Activated CD4-positive, alpha-beta memory T cell treated with anti-CD3 and anti-CD28 coated beads, Interleukin-2, amount 10 ng/mL, durations not matched to agents 7 days and 5 days (primary cell): ENCODE results near the gene SLC9A4. TPM values are rescaled to one million over a fixed set of nuclear protein-coding genes. Genes with fewer than 3 reads are reported as not detected.
A peak's percentile ranks its signal among the peaks of the same experiment; 100 is the strongest.

Source experiments
- CTCF ChIA-PET: fragments of 350-600 bp; sonication (Branson Sonifier 250); formaldehyde crosslinking; loops from one replicate; lab custom pipeline; 2021; ENCODE audit warnings: antibody characterized with exemption, inconsistent platforms; lab: Charles Lee
- POLR2A ChIA-PET: fragments of 350-600 bp; sonication (Branson Sonifier 250); formaldehyde crosslinking; loops from one replicate; lab custom pipeline; 2021; ENCODE audit warnings: antibody characterized with exemption; lab: Charles Lee
- DNase-seq: peaks from one replicate; pipeline ENCODE4 v3.0.0-alpha.2; 2020
- H3K27ac Mint-ChIP-seq: one replicate; pipeline ENCODE4 v1.8.0; 2021; ENCODE audit warnings: mild to moderate bottlenecking, mixed read lengths
- H3K27me3 Mint-ChIP-seq: one replicate; pipeline ENCODE4 v1.8.0; 2021; ENCODE audit warnings: mixed read lengths
- H3K36me3 Mint-ChIP-seq: one replicate; pipeline ENCODE4 v1.8.0; 2021; ENCODE audit warnings: low read depth, mixed read lengths
- H3K4me1 Mint-ChIP-seq: one replicate; pipeline ENCODE4 v1.8.0; 2021; ENCODE audit warnings: mixed read lengths
- H3K4me3 Mint-ChIP-seq: one replicate; pipeline ENCODE4 v1.8.0; 2021; ENCODE audit warnings: mild to moderate bottlenecking, mixed read lengths
- H3K9me3 Mint-ChIP-seq: one replicate; pipeline ENCODE4 v1.8.0; 2021; ENCODE audit warnings: mixed read lengths
- total RNA-seq, 2 experiments: library from RNA; stranded (reverse); gene quantifications; one replicate each; pipeline ENCODE4 v1.2.3, GENCODE V29; 2021

Gene SLC9A4
- total RNA-seq, 2 experiments from 2014 or later, result 0.10 to 0.15 TPM

DNA sequence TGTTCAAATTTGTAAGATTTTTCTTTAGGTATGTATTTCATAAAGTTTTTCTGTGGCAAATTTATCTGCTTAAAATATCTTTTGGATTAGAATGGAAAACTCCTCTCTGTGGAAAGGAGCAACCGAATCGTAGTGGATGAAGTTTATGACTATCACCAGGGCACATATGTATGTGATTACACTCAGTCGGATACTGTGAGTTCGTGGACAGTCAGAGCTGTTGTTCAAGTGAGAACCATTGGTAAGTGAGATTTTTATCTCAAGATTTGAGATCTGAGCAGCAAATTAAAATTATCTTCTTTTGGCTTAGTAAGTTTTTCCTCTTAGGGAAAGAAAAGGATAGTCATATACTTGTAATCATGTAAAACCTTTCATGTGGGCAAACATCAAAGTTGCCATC lies 35.9 kb upstream of the SLC9A4 start:
- CTCF ChIA-PET, result interaction anchor here (1.6 kb wide), 1 partner anchor 431 kb away, joined by 3 read pairs; no protein-coding TSS in a partner anchor
- H3K4me3 Mint-ChIP-seq, result no peak overlapping the region
- no peak overlapping the region for H3K27ac Mint-ChIP-seq
- H3K27me3 Mint-ChIP-seq, result no peaks in the 10 kb centered on the region
- H3K9me3 Mint-ChIP-seq, result peaks cover 4% of the 10 kb centered on the region
- peaks cover 8% of the 10 kb centered on the region for H3K36me3 Mint-ChIP-seq
- H3K4me1 Mint-ChIP-seq, result peaks cover 24% of the 10 kb centered on the region
- POLR2A ChIA-PET, result no interaction called here
- no peak for DNase-seq

DNA sequence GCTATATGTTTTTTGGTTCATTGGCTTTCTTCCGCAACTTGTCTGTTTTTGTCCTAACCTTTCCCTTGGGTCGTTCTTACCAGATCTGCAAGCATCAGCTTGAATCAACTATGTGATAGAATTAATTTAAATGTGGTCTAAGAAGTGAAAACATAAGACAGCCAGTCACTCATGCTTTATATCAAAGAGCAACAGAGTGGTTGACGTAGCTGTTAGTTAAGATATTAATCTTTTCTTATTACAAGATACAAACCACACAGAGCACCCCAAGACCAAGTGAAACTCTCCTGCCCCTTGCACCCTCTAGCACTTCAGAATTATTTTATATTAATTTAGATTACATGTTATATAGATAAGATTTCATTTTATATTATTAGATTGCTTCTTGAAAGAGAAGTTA lies 34.9 kb upstream of the SLC9A4 start:
- no peaks in the 10 kb centered on the region for H3K9me3 Mint-ChIP-seq
- H3K27ac Mint-ChIP-seq, result no peak overlapping the region
- H3K4me3 Mint-ChIP-seq, result no peak overlapping the region
- POLR2A ChIA-PET, result no interaction called here
- H3K27me3 Mint-ChIP-seq, result no peaks in the 10 kb centered on the region
- DNase-seq, result no peak
- H3K4me1 Mint-ChIP-seq, result peaks cover 26% of the 10 kb centered on the region
- CTCF ChIA-PET, result interaction anchor here (1.0 kb wide), 1 partner anchor 11 kb away, joined by 3 read pairs; no protein-coding TSS in a partner anchor
- H3K36me3 Mint-ChIP-seq, result peaks cover 4% of the 10 kb centered on the region

DNA sequence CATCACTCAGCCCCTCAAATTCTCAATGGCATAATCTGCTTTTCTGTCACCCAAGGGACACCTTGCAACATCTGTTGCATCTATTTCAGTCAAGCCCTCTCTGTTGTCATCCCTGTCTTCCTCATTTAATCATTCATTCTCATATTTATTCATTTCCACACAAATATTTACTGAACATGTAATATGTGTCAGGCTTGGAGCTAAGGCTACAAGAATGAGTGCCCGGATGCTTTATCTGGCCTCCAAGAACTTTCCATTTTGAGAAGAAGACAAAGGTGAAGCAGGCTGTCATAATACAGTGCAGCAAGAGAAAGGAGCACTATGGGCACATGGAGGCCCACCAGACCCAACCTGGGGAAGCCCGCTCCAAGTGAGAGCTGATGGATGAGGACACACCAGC lies 34.4 kb upstream of the SLC9A4 start:
- Mint-ChIP-seq H3K9me3 (no peaks in the 10 kb centered on the region), H3K4me3 (no peak overlapping the region), H3K27ac (no peak overlapping the region), H3K27me3 (no peaks in the 10 kb centered on the region), H3K4me1 (peaks cover 30% of the 10 kb centered on the region), H3K36me3 (peaks cover 4% of the 10 kb centered on the region)
- POLR2A ChIA-PET, result no interaction called here
- CTCF ChIA-PET, result interaction anchor here (1.0 kb wide), 2 partner anchors 11 to 418 kb away, joined by 3 to 4 read pairs; no protein-coding TSS in a partner anchor
- DNase-seq, result no peak

DNA sequence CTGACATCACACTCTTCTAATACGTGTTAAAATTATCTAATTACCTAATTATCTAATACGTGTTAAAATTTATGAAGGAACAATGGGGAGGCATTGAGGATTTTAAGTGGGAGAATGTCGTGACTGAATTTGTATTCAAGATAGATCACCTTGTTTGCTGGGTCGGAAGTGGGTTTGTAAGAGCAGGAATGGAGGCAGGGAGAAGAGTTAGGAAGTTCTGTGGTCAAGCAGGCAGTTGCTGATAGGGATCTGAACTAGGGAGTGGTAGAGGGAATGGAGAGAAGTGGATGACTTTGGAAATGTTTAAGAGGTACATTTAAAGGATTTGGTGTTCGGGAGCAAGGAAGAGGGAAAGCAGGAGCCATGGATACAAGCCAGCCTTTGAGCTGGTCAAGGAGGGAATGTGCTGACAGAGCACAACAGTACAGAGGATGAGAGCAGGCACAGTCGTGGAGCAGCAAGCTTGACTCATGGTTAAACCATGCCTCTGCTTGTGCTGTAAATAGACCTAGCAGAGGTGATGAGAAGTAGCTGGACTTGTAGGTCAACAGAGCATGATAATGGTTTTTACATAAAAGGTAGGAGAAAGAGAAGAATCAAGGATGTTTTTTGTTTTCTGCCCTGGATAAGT lies 33.8 kb upstream of the SLC9A4 start:
- H3K4me1 Mint-ChIP-seq, result peaks cover 30% of the 10 kb centered on the region
- CTCF ChIA-PET, result interaction anchor here (1.0 kb wide), 1 partner anchor 419 kb away, joined by 4 read pairs; no protein-coding TSS in a partner anchor
- H3K27ac Mint-ChIP-seq, result no peak overlapping the region
- no peaks in the 10 kb centered on the region for H3K9me3 Mint-ChIP-seq
- H3K27me3 Mint-ChIP-seq, result no peaks in the 10 kb centered on the region
- POLR2A ChIA-PET, result no interaction called here
- DNase-seq, result no peak
- H3K36me3 Mint-ChIP-seq, result peaks cover 4% of the 10 kb centered on the region
- no peak overlapping the region for H3K4me3 Mint-ChIP-seq

DNA sequence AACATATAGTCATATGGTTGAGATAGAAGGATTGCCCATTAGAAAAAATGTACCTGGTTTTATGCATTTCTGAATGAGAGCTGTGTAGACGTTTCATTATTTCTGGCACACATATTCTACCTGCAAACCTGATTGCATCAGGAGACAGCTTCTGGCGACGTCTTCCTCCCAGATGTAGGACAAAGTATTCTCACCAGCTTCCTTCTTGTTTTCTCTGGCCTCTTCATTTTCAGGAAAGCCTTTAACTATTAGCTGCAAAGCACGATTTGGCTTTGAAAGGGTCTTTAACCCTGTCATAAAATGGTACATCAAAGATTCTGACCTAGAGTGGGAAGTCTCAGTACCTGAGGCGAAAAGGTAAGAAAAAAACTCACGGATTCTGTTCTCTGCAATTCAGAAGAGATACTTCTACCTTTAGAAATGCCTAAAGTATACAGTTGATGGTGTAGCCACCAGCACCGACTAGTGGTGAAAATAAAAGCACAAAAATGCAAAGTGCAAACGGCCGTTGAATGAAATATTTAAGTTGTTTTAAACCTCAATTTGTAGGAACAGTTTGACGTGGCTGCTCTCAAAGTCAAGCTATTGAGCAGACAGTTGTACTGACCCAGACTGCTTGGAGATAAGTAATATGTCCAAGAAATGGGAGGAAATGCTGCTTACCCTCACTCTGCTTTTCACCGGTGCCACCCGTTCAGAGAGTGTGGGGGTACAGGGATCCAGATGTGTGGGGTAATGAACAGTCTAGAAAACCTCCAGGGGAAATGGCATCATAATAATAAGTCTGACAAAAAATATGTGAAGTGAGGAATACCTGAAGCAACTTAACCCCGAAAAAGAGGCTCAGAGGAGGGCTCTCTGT lies 29.8 kb upstream of the SLC9A4 start:
- Mint-ChIP-seq H3K4me1 (peaks cover 11% of the 10 kb centered on the region), H3K9me3 (no peaks in the 10 kb centered on the region), H3K36me3 (no peaks in the 10 kb centered on the region), H3K27ac (no peak overlapping the region), H3K27me3 (no peaks in the 10 kb centered on the region), H3K4me3 (no peak overlapping the region)
- DNase-seq, result peak; percentile 53
- POLR2A ChIA-PET, result interaction anchor here (1.1 to 1.7 kb wide), 3 partner anchors 85 to 204 kb away, joined by 3 to 11 read pairs (median 5); no protein-coding TSS in a partner anchor
- CTCF ChIA-PET, result interaction anchor here (0.5 to 3.1 kb wide), 31 partner anchors 9 to 559 kb away, joined by 3 to 46 read pairs (median 4); partner anchors contain the start of gene IL18R1

DNA sequence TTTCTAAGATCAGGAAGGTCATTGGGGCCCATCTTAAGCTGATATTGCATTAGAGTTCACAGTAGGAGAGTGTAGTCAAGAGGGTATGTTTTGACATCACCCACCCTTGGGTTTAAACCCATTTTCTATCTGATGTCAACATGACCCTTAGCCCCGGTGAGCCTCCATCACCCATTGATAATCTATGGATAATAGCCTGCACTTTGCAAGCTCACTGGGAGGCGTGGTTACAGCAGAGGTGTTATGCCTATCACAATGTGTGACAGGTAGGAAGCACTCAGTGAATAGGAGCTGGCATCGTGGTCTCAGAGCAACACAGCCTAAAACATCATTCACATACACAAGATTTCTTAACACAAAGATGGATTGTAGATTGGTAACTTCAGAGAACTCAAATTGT lies 28.8 kb upstream of the SLC9A4 start:
- H3K9me3 Mint-ChIP-seq, result no peaks in the 10 kb centered on the region
- H3K36me3 Mint-ChIP-seq, result no peaks in the 10 kb centered on the region
- CTCF ChIA-PET, result interaction anchor here (0.9 to 3.1 kb wide), 19 partner anchors 8 to 560 kb away, joined by 3 to 46 read pairs (median 7); partner anchors contain the start of gene IL18R1
- DNase-seq, result no peak
- no peaks in the 10 kb centered on the region for H3K27me3 Mint-ChIP-seq
- no peak overlapping the region for H3K27ac Mint-ChIP-seq
- POLR2A ChIA-PET, result interaction anchor here (1.1 to 1.7 kb wide), 2 partner anchors 86 to 205 kb away, joined by 3 to 11 read pairs; no protein-coding TSS in a partner anchor
- H3K4me1 Mint-ChIP-seq, result peaks cover 11% of the 10 kb centered on the region
- no peak overlapping the region for H3K4me3 Mint-ChIP-seq

DNA sequence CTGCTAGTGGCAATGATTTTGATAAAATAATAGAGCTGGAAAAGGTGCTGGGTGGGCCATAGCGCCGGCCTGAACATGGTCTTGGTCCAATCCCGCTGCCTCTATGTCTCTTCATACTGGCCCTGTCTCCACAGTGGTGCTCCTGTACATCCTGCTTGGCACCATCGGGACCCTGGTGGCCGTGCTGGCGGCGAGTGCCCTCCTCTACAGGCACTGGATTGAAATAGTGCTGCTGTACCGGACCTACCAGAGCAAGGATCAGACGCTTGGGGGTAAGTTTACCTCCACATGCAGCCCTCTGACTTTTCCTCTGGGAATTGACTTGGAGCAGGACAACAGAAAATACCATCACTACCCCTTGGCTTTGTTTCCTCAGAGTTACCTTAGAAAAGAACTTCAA lies 26.1 kb upstream of the SLC9A4 start:
- no peak for DNase-seq
- H3K27ac Mint-ChIP-seq, result no peak overlapping the region
- CTCF ChIA-PET, result interaction anchor here (0.9 to 5.1 kb wide), 5 partner anchors 88 to 563 kb away, joined by 3 to 26 read pairs (median 6); partner anchors contain the start of gene IL18R1
- no peak overlapping the region for H3K4me3 Mint-ChIP-seq
- no peaks in the 10 kb centered on the region for H3K36me3 Mint-ChIP-seq
- H3K27me3 Mint-ChIP-seq, result no peaks in the 10 kb centered on the region
- no peaks in the 10 kb centered on the region for H3K9me3 Mint-ChIP-seq
- H3K4me1 Mint-ChIP-seq, result peaks cover 11% of the 10 kb centered on the region
- POLR2A ChIA-PET, result no interaction called here

DNA sequence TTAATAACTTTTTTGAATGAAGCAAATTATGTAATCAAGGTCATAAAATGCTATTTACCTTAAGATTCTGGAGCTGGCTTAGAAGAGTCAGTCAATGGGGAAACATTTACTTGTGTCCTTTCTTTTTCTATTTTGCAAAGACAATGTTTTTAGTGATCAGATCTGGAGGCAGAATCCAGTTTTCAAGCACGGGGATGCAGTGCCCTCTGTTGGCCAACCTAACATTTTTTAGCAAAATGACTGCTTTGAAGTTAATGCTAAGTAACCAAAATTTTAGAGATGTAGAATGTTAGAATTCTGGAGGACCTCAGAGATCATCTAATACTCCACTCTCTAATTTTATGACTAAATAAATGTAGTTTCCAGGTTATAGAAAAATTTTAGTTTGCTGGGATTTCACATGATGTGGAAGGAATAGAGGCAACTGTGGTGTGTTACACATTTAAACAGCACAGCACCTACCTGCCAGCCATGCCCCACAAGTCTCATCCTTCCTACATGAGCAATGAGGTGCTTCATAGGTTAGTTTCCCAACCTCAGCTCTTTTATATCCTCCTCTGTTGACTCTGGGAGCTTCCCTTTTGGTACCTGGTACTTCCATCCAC lies 23.6 kb upstream of the SLC9A4 start:
- Mint-ChIP-seq H3K4me3 (no peak overlapping the region), H3K27ac (no peak overlapping the region), H3K9me3 (no peaks in the 10 kb centered on the region), H3K4me1 (no peaks in the 10 kb centered on the region), H3K36me3 (no peaks in the 10 kb centered on the region), H3K27me3 (no peaks in the 10 kb centered on the region)
- ChIA-PET POLR2A (interaction anchor here (0.7 kb wide), 1 partner anchor 580 kb away, joined by 3 read pairs; no protein-coding TSS in a partner anchor), CTCF (interaction anchor here (0.8 to 5.1 kb wide), 8 partner anchors 11 to 456 kb away, joined by 3 to 26 read pairs (median 4); no protein-coding TSS in a partner anchor)
- DNase-seq, result peak; percentile 74

DNA sequence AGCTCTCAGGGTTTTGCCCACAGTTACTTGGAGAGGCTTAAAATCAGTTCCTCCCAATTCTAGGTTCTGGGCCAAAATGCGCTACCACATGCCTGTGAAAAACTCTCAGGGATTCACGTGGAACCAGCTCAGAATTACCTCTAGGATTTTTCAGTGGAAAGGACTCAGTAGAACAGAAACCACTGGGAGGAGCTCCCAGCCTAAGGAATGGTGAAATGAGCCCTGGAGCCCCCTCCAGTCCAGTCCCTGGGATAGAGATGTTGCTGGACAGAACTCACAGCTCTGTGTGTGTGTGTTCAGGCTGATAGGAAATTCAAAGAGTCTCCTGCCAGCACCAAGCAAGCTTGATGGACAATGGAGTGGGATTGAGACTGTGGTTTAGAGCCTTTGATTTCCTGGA lies 21.1 kb upstream of the SLC9A4 start:
- CTCF ChIA-PET, result interaction anchor here (0.7 to 1.9 kb wide), 5 partner anchors 8 to 568 kb away, joined by 3 to 9 read pairs (median 3); no protein-coding TSS in a partner anchor
- Mint-ChIP-seq H3K36me3 (no peaks in the 10 kb centered on the region), H3K27ac (no peak overlapping the region), H3K9me3 (no peaks in the 10 kb centered on the region), H3K27me3 (peaks cover under 1% of the 10 kb centered on the region), H3K4me1 (no peaks in the 10 kb centered on the region), H3K4me3 (no peak overlapping the region)
- POLR2A ChIA-PET, result no interaction called here
- DNase-seq, result no peak

DNA sequence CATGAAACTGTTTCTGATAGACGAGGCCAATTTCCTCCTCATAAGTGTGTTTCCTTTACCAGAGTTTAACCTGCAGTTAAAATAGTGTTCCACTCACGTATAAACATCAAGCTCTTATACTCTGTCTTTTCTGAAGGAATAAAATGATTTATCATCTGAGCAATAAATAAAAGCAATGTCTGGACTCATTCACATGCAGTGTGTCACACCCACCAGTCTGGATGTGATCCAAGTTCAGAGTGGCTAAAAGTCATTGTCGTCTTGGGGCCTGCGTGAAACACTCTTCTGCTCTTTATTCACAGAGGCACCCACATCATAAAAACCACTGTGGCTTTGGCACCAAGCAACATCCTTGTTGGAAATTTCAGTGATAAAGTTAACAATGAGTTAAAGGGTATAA lies 19.5 kb upstream of the SLC9A4 start:
- no peaks in the 10 kb centered on the region for H3K4me1 Mint-ChIP-seq
- H3K27ac Mint-ChIP-seq, result no peak overlapping the region
- DNase-seq, result no peak
- H3K9me3 Mint-ChIP-seq, result no peaks in the 10 kb centered on the region
- ChIA-PET POLR2A (no interaction called here), CTCF (interaction anchor here (0.9 to 1.9 kb wide), 3 partner anchors 10 to 433 kb away, joined by 3 to 5 read pairs (median 3); no protein-coding TSS in a partner anchor)
- H3K27me3 Mint-ChIP-seq, result peaks cover 2% of the 10 kb centered on the region
- H3K4me3 Mint-ChIP-seq, result no peak overlapping the region
- H3K36me3 Mint-ChIP-seq, result no peaks in the 10 kb centered on the region

DNA sequence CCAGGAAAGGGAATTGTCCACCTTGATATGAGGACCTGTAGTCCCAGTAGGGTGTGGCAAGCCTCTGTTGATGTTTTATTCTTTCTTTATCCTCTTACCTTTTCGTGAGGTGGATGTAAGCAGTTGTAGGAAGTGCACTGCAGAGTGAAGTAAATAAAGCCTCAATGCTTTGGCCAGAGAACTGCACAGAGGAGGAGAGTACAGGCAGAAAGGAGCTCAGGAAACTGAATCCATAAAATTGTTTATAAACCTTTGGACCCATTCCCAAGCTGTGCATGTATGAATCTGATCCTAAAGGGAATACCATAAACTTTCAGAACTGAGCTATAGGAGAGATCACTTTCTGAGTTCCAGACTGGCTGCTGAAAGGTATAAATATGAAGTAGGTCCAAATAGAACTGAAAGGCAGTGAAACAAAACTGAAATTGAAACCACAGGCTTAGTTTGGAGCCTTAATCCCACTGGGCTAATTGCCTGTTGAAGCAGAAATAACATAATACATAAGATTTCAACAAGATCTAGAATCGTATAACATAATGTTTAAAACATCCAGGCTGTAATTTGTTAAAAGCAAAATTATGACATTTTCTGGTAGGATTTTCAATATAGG lies 17.9 kb upstream of the SLC9A4 start:
- Mint-ChIP-seq H3K27me3 (peaks cover 6% of the 10 kb centered on the region), H3K4me3 (no peak overlapping the region), H3K36me3 (no peaks in the 10 kb centered on the region), H3K4me1 (no peaks in the 10 kb centered on the region), H3K27ac (no peak overlapping the region), H3K9me3 (no peaks in the 10 kb centered on the region)
- ChIA-PET CTCF (interaction anchor here (0.6 kb wide), 1 partner anchor 18 kb away, joined by 3 read pairs; the partner anchor contains the start of gene SLC9A4), POLR2A (no interaction called here)
- DNase-seq, result no peak

DNA sequence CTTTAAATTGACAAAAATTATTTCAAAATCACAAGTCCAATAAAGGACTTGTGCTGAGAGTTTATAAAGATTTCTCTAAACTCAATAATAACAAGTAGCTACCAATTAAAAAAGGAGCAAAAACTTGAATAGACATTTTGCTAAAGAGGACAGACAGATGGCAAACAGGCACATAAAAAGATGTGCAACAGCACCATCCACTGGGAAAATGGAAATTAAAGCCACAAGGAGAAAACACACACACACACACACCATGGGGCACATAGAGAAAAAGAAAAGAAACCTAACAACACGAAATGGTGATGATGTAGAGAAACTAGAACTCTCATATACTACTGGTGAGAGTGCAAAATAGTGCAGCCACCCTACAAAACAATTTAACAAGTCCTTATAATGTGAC lies 12.6 kb upstream of the SLC9A4 start:
- CTCF ChIA-PET, result interaction anchor here (1.0 to 1.2 kb wide), 3 partner anchors 11 to 159 kb away, joined by 3 to 4 read pairs (median 3); no protein-coding TSS in a partner anchor
- POLR2A ChIA-PET, result no interaction called here
- Mint-ChIP-seq H3K4me1 (no peaks in the 10 kb centered on the region), H3K4me3 (no peak overlapping the region), H3K9me3 (no peaks in the 10 kb centered on the region), H3K27me3 (peaks cover 31% of the 10 kb centered on the region), H3K27ac (no peak overlapping the region), H3K36me3 (no peaks in the 10 kb centered on the region)
- no peak for DNase-seq
